ENCODE measurements around the gene SRRM3.
"Not testable (repeated sequence)": the region's sequence is repeated elsewhere in the genome, so short reads cannot be mapped to it uniquely, and the experiment has no call there.

Gene SRRM3

GRCh38 chr7:76238326-76238725, 36.6 kb downstream of the SRRM3 start:
- no peak for TF ChIP-seq CTCF (IDR thresholded peaks at IDR 0.05; ENCODE audit: low read depth, low read length)
- H3K4me3 ChIP-seq (ENCODE audit: low read depth, low read length) = no peak overlapping the region
- in situ Hi-C loops (cut with HindIII; ENCODE audit: low sequenced_read_pairs) = no loop called here
- DNase-seq (ENCODE audit: low read depth, low spot score) = no peak

- no peak for TF ChIP-seq CTCF (IDR thresholded peaks at IDR 0.05; ENCODE audit: low read depth, low read length)
- in situ Hi-C loops (cut with HindIII; ENCODE audit: low sequenced_read_pairs) = no loop called here
- H3K4me3 ChIP-seq (ENCODE audit: low read depth, low read length) = no peak overlapping the region
- no peak for DNase-seq (ENCODE audit: low read depth, low spot score)
Measured at GRCh38 chr7:76241141-76241540, 39.4 kb downstream of the SRRM3 start.

GRCh38 chr7:76242517-76243063, 40.9 kb downstream of the SRRM3 start:
- in situ Hi-C loops (cut with HindIII; ENCODE audit: low sequenced_read_pairs); DNase-seq (ENCODE audit: low read depth, low spot score); H3K4me3 ChIP-seq (ENCODE audit: low read depth, low read length): not testable (repeated sequence)

DNA sequence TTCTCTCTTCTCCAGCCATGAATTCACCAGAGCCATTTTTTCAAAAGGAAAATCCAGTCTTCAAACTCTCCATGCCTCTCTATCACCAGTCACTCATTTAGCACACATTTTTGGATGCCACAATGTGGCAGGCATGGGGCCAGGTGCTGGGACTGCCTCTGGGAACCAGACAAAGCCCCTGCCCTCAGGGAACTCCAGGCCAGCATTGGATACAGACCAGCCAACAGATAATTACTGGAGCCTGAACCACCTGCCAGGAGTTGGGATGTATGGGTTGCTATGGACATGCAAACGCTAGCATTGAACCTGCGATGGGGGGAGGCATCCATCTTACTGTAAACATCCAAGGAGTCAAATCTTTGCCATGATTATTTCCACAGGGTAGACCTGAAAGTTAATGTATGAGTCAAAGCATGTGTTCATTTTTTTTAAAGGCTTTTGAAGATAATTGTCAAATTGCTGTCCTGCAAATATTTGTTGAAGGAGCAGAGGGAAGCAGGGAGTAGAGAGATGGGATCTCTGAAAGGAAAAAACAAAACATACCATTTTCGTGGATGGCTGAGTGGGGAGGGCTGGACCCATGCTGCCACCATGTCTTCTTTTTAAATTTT, 43.2 kb downstream of the SRRM3 start:
- DNase-seq (ENCODE audit: low read depth, low spot score) = no peak
- H3K4me3 ChIP-seq (ENCODE audit: low read depth, low read length) = no peak overlapping the region
- TF ChIP-seq CTCF (IDR thresholded peaks at IDR 0.05; ENCODE audit: low read depth, low read length) = no peak
- in situ Hi-C loops (cut with HindIII; ENCODE audit: low sequenced_read_pairs) = no loop called here

DNA sequence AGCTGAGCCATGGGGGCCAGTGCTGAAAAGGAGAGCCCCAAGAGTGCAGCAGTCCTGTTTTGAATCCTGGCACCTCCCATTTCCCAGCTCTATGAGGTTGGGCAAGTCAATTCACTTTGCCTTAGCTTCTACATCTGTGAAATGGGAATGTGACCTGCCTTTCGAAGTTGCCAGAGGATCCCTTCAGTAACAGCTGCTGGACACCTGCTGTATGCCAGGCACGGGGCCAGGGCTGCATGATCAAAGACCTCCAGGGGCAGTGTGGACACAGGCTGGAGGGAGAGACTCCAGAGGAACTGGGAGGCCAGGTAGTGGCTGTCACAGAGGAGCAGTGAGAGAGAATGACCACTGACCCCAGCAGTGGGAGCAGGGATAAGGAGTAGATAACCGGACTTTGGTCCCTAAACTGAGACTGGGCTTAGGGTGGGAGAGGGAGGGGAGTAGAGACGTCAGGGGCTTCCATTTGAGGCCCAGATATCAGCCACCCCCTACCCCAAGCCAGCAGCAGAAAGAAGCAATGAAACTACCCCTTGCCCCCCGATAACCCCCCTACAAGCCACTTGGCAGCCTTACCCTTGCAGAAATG, 45.2 kb downstream of the SRRM3 start:
- in situ Hi-C loops (cut with HindIII; ENCODE audit: low sequenced_read_pairs) = no loop called here
- no peak for DNase-seq (ENCODE audit: low read depth, low spot score)
- no peak overlapping the region for H3K4me3 ChIP-seq (ENCODE audit: low read depth, low read length)
- TF ChIP-seq CTCF (IDR thresholded peaks at IDR 0.05; ENCODE audit: low read depth, low read length) = no peak

DNA sequence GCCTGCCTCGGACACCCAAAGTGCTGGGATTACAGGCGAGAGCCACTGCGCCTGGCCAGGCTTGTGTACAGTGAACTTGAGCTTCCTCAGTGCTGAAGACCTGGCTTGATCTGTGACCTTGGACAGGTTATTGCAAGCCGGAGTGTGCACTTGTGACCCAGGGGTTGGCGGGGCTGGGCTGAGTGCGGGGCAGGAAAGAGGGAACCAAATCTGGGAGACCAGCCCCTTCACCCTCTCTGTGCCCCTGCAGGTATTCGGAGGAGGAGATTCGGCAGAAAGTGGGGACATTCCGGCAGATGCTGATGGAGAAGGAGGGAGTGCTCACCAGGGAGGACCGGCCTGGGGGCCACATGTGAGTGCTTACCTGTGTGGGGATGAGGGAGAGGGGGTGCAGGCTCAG, 46.2 kb downstream of the SRRM3 start:
- DNase-seq (ENCODE audit: low read depth, low spot score) = no peak
- no peak overlapping the region for H3K4me3 ChIP-seq (ENCODE audit: low read depth, low read length)
- TF ChIP-seq CTCF (IDR thresholded peaks at IDR 0.05; ENCODE audit: low read depth, low read length) = no peak
- in situ Hi-C loops (cut with HindIII; ENCODE audit: low sequenced_read_pairs) = no loop called here

- in situ Hi-C loops (cut with HindIII; ENCODE audit: low sequenced_read_pairs) = no loop called here
- H3K4me3 ChIP-seq (ENCODE audit: low read depth, low read length) = no peak overlapping the region
- no peak for DNase-seq (ENCODE audit: low read depth, low spot score)
- TF ChIP-seq CTCF (IDR thresholded peaks at IDR 0.05; ENCODE audit: low read depth, low read length) = no peak
Measured at GRCh38 chr7:76252021-76252420, 50.3 kb downstream of the SRRM3 start.
